ENCODE data around the gene CCNA1.

Gene CCNA1

GRCh38 chr13:36432106-36432544 lies at the start of gene CCNA1:
CCNA1 (plus strand) TSS chr13:36432495; CDS start chr13:36433057, 562 bp downstream.
- peak; percentile 47 for DNase-seq

- no peak for DNase-seq
These were observed 46.8 kb upstream of the CCNA1 start for GRCh38 chr13:36385489-36385888.

GRCh38 chr13:36395280-36395679 lies 37.0 kb upstream of the CCNA1 start:
- peak; percentile 4 for DNase-seq

GRCh38 chr13:36405151-36405550 lies 27.1 kb upstream of the CCNA1 start:
- no peak for DNase-seq

GRCh38 chr13:36412736-36413135 lies 19.6 kb upstream of the CCNA1 start:
- no peak for DNase-seq

GRCh38 chr13:36413161-36413560 lies 19.1 kb upstream of the CCNA1 start:
- no peak for DNase-seq

GRCh38 chr13:36414461-36414860 lies 17.8 kb upstream of the CCNA1 start:
- DNase-seq = peak; percentile 25

- DNase-seq = no peak
These were observed 15.0 kb upstream of the CCNA1 start for GRCh38 chr13:36417331-36417730.

- peak; percentile 78 for DNase-seq
These were observed 14.1 kb upstream of the CCNA1 start for GRCh38 chr13:36418022-36418805.

- peak; percentile 81 for DNase-seq
These were observed 11.8 kb upstream of the CCNA1 start for GRCh38 chr13:36420437-36420891.

- peak; percentile 54 for DNase-seq
These were observed 10.8 kb upstream of the CCNA1 start for GRCh38 chr13:36421447-36421846.

GRCh38 chr13:36428086-36428485 lies 4.2 kb upstream of the CCNA1 start:
- no peak for DNase-seq

- DNase-seq = no peak
These were observed 1.8 kb upstream of the CCNA1 start for GRCh38 chr13:36430247-36431203.

- peak; percentile 13 for DNase-seq
These were observed 840 bp upstream of the CCNA1 start for GRCh38 chr13:36431204-36432105.

- no peak for DNase-seq
These were observed 4.5 kb downstream of the CCNA1 start for GRCh38 chr13:36436811-36437210.

- DNase-seq = no peak
These were observed 6.5 kb downstream of the CCNA1 start for GRCh38 chr13:36438594-36439483.

- no peak for DNase-seq
These were observed 13.0 kb downstream of the CCNA1 start for GRCh38 chr13:36445278-36445677.

- DNase-seq = no peak
These were observed 13.6 kb downstream of the CCNA1 start for GRCh38 chr13:36445891-36446351.

- no peak for DNase-seq
These were observed 15.2 kb downstream of the CCNA1 start for GRCh38 chr13:36447501-36447900.

GRCh38 chr13:36450534-36450933 lies 18.2 kb downstream of the CCNA1 start:
- DNase-seq = no peak

- no peak for DNase-seq
These were observed 21.2 kb downstream of the CCNA1 start for GRCh38 chr13:36453516-36453915.

Data from activated CD4-positive, alpha-beta T cell treated with anti-CD3 and anti-CD28 coated beads, Interleukin-10, Interleukin-2, amounts not matched to agents 100 ng/mL and 50 ng/mL, durations not matched to agents 16 hours and 8 hours (primary cell).